ENCODE data around the gene SH3RF2.

Gene SH3RF2

DNA sequence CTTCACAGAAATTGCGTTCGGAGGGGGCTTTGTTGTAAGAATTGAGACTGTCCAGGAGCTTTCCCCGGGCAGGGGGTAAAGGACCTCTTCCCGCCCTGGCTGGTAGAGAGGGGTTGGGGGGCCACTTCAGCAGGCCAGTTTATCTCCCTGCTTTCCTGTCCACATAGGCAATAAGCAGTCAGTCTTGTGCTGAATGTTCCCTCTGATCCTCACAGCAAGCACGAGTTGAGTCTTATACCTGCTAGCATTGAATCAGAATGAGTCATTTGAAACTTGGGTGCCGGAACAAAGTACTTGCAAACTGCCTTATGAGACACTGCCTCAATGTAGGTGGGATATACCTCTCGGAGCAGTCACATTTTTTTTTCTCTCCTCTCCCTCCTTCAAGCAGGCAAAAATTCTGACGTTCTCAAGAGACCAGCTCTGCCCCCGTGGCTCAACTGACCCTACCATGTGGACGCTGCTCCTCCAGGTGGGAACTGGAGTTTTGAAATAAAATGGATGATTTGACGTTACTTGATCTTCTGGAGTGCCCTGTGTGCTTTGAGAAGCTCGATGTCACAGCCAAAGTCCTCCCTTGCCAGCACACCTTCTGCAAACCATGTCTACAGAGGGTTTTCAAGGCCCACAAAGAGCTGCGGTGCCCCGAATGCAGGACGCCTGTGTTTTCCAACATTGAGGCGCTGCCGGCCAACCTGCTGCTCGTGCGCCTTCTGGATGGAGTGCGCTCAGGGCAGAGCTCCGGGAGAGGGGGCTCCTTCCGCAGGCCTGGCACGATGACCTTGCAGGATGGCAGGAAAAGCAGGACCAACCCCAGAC is 1.3 kb downstream of the SH3RF2 start:
- Histone ChIP-seq H3K27ac (ENCODE audit: insufficient read depth, low read length, poor library complexity, severe bottlenecking) (no peak overlapping the region), H3K4me3 (ENCODE audit: insufficient read depth, low read depth, low read length, poor library complexity, severe bottlenecking) (no peak overlapping the region), H3K9me3 (ENCODE audit: control insufficient read depth, low read length) (no peaks in the 10 kb centered on the region), H3K27me3 (replicated peaks; ENCODE audit: control insufficient read depth, insufficient read depth, low read length, poor library complexity, severe bottlenecking) (peaks cover 3% of the 10 kb centered on the region), H3K4me1 (ENCODE audit: control insufficient read depth, insufficient read depth, low read length, poor library complexity, severe bottlenecking) (no peaks in the 10 kb centered on the region), H3K36me3 (ENCODE audit: control insufficient read depth, insufficient read depth, low read length) (no peaks in the 10 kb centered on the region)
- no peak for DNase-seq

- H3K27me3 ChIP-seq (replicated peaks; ENCODE audit: control insufficient read depth, insufficient read depth, low read length, poor library complexity, severe bottlenecking): peaks cover 3% of the 10 kb centered on the region
- H3K36me3 ChIP-seq (ENCODE audit: control insufficient read depth, insufficient read depth, low read length): no peaks in the 10 kb centered on the region
- DNase-seq: no peak
- H3K4me3 ChIP-seq (ENCODE audit: insufficient read depth, low read depth, low read length, poor library complexity, severe bottlenecking): no peak overlapping the region
- no peak overlapping the region for H3K27ac ChIP-seq (ENCODE audit: insufficient read depth, low read length, poor library complexity, severe bottlenecking)
- H3K9me3 ChIP-seq (ENCODE audit: control insufficient read depth, low read length): no peaks in the 10 kb centered on the region
- no peaks in the 10 kb centered on the region for H3K4me1 ChIP-seq (ENCODE audit: control insufficient read depth, insufficient read depth, low read length, poor library complexity, severe bottlenecking)
Measured at GRCh38 chr5:145938776-145939539, 2.6 kb downstream of the SH3RF2 start.

DNA sequence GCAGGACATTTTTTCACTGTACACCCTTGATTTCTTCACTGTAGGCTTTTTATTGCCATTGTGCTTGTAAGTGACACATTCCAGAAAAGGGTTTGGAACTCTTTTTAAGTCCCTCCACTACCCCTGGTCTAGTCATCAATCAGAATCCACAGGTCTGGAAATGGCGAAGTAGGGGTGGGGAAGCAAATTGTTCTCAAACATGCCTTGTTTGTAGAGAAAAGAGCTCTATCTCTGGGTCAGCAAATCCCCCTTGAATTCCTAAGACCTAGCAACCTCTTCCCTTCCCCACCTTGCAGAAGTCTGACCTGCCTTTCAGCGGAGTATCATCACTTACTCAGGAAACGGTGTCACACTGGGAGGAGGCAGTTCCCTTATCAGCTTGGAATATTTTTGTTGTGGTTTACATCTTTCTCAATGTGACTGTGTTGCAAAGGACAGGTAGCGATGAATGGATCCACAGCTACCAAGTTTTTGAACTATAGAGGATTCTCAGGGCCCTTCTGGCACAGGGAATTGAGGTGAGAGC is 3.2 kb downstream of the SH3RF2 start:
- Histone ChIP-seq H3K36me3 (ENCODE audit: control insufficient read depth, insufficient read depth, low read length) (no peaks in the 10 kb centered on the region), H3K27me3 (replicated peaks; ENCODE audit: control insufficient read depth, insufficient read depth, low read length, poor library complexity, severe bottlenecking) (peaks cover 3% of the 10 kb centered on the region), H3K4me3 (ENCODE audit: insufficient read depth, low read depth, low read length, poor library complexity, severe bottlenecking) (no peak overlapping the region), H3K9me3 (ENCODE audit: control insufficient read depth, low read length) (no peaks in the 10 kb centered on the region), H3K27ac (ENCODE audit: insufficient read depth, low read length, poor library complexity, severe bottlenecking) (no peak overlapping the region), H3K4me1 (ENCODE audit: control insufficient read depth, insufficient read depth, low read length, poor library complexity, severe bottlenecking) (no peaks in the 10 kb centered on the region)
- DNase-seq: no peak

- Histone ChIP-seq H3K27me3 (replicated peaks; ENCODE audit: control insufficient read depth, insufficient read depth, low read length, poor library complexity, severe bottlenecking) (peaks cover 3% of the 10 kb centered on the region), H3K4me1 (ENCODE audit: control insufficient read depth, insufficient read depth, low read length, poor library complexity, severe bottlenecking) (no peaks in the 10 kb centered on the region), H3K9me3 (ENCODE audit: control insufficient read depth, low read length) (no peaks in the 10 kb centered on the region), H3K27ac (ENCODE audit: insufficient read depth, low read length, poor library complexity, severe bottlenecking) (no peak overlapping the region), H3K4me3 (ENCODE audit: insufficient read depth, low read depth, low read length, poor library complexity, severe bottlenecking) (no peak overlapping the region), H3K36me3 (ENCODE audit: control insufficient read depth, insufficient read depth, low read length) (no peaks in the 10 kb centered on the region)
- no peak for DNase-seq
Measured at GRCh38 chr5:145941096-145941447, 4.7 kb downstream of the SH3RF2 start.

- Histone ChIP-seq H3K27ac (ENCODE audit: insufficient read depth, low read length, poor library complexity, severe bottlenecking) (no peak overlapping the region), H3K27me3 (replicated peaks; ENCODE audit: control insufficient read depth, insufficient read depth, low read length, poor library complexity, severe bottlenecking) (peaks cover 3% of the 10 kb centered on the region), H3K36me3 (ENCODE audit: control insufficient read depth, insufficient read depth, low read length) (no peaks in the 10 kb centered on the region), H3K9me3 (ENCODE audit: control insufficient read depth, low read length) (no peaks in the 10 kb centered on the region), H3K4me1 (ENCODE audit: control insufficient read depth, insufficient read depth, low read length, poor library complexity, severe bottlenecking) (no peaks in the 10 kb centered on the region), H3K4me3 (ENCODE audit: insufficient read depth, low read depth, low read length, poor library complexity, severe bottlenecking) (no peak overlapping the region)
- DNase-seq: no peak
Measured at GRCh38 chr5:145941448-145942130, 5.2 kb downstream of the SH3RF2 start.

DNA sequence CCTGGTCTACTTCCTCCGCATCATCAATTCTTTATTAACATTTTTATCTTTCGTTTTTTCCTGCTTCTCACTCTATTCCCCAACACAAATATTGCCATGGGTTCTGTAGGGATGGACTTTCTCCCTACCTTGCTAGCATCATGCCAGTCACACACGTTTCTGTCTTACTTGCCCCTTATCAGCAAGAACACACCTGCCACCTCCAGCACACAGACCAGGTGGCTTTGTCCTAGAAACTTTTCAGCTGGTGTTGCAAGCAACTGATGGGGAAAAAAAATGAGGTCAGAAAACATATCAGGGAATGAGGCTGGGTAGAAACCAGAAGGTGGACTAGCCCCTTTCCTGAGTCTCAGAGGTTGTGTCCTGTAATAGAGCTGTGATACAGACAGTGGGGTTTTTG is 5.8 kb downstream of the SH3RF2 start:
- no peak overlapping the region for H3K27ac ChIP-seq (ENCODE audit: insufficient read depth, low read length, poor library complexity, severe bottlenecking)
- no peak for DNase-seq
- H3K9me3 ChIP-seq (ENCODE audit: control insufficient read depth, low read length): no peaks in the 10 kb centered on the region
- H3K4me1 ChIP-seq (ENCODE audit: control insufficient read depth, insufficient read depth, low read length, poor library complexity, severe bottlenecking): no peaks in the 10 kb centered on the region
- no peak overlapping the region for H3K4me3 ChIP-seq (ENCODE audit: insufficient read depth, low read depth, low read length, poor library complexity, severe bottlenecking)
- peaks cover 3% of the 10 kb centered on the region for H3K27me3 ChIP-seq (replicated peaks; ENCODE audit: control insufficient read depth, insufficient read depth, low read length, poor library complexity, severe bottlenecking)
- no peaks in the 10 kb centered on the region for H3K36me3 ChIP-seq (ENCODE audit: control insufficient read depth, insufficient read depth, low read length)

DNA sequence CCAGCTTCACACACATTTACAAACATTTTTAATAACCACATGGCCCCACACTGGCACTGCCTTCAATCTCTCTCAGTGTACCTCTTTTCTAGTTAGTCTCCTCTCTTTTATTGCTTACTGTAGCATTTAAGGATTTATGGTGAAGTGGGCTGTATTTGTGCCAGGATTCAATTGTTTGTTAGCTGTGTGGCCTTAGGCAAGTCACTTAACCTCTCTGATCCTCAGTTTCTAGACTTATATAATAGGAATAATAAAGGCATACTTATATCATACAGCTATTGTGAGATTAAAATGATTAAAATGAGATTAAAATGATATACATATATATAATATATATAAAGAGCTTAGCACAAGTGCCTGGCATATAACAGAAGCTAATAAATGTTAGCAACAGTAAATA is 6.4 kb downstream of the SH3RF2 start:
- H3K4me1 ChIP-seq (ENCODE audit: control insufficient read depth, insufficient read depth, low read length, poor library complexity, severe bottlenecking): no peaks in the 10 kb centered on the region

DNA sequence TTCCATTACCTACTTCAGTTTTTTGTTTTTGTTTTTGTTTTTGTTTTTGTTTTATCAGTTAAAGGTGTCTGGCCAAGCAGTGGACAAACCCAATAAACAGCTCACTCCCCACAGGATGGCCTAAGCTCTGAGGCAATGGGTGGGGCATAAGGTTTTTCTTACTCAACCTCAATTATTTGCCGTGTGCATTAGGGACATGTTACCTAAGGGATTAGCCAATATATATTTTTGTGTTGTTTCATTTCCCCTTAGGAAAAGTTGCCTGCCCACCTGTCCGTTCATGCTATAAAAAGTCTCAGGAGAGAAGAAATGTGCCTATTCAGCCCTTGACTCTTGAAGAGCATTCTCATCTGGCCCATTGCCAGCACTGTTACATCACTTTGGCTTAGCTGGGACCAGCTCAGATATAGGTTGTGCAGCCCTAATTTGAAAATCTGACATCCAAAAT is 7.3 kb downstream of the SH3RF2 start:
- no peak for DNase-seq
- no peaks in the 10 kb centered on the region for H3K4me1 ChIP-seq (ENCODE audit: control insufficient read depth, insufficient read depth, low read length, poor library complexity, severe bottlenecking)
- H3K27me3 ChIP-seq (replicated peaks; ENCODE audit: control insufficient read depth, insufficient read depth, low read length, poor library complexity, severe bottlenecking): no peaks in the 10 kb centered on the region
- H3K4me3 ChIP-seq (ENCODE audit: insufficient read depth, low read depth, low read length, poor library complexity, severe bottlenecking): no peak overlapping the region
- H3K27ac ChIP-seq (ENCODE audit: insufficient read depth, low read length, poor library complexity, severe bottlenecking): no peak overlapping the region
- no peaks in the 10 kb centered on the region for H3K36me3 ChIP-seq (ENCODE audit: control insufficient read depth, insufficient read depth, low read length)
- H3K9me3 ChIP-seq (ENCODE audit: control insufficient read depth, low read length): no peaks in the 10 kb centered on the region

More for the DNA sequence above, 6.4 kb downstream of the SH3RF2 start:
- peaks cover 2% of the 10 kb centered on the region for H3K27me3 ChIP-seq (replicated peaks; ENCODE audit: control insufficient read depth, insufficient read depth, low read length, poor library complexity, severe bottlenecking)
- no peak overlapping the region for H3K27ac ChIP-seq (ENCODE audit: insufficient read depth, low read length, poor library complexity, severe bottlenecking)
- DNase-seq: no peak
- no peaks in the 10 kb centered on the region for H3K9me3 ChIP-seq (ENCODE audit: control insufficient read depth, low read length)
- H3K4me3 ChIP-seq (ENCODE audit: insufficient read depth, low read depth, low read length, poor library complexity, severe bottlenecking): no peak overlapping the region
- H3K36me3 ChIP-seq (ENCODE audit: control insufficient read depth, insufficient read depth, low read length): no peaks in the 10 kb centered on the region

- Histone ChIP-seq H3K4me3 (ENCODE audit: insufficient read depth, low read depth, low read length, poor library complexity, severe bottlenecking) (no peak overlapping the region), H3K4me1 (ENCODE audit: control insufficient read depth, insufficient read depth, low read length, poor library complexity, severe bottlenecking) (no peaks in the 10 kb centered on the region), H3K27me3 (replicated peaks; ENCODE audit: control insufficient read depth, insufficient read depth, low read length, poor library complexity, severe bottlenecking) (no peaks in the 10 kb centered on the region), H3K27ac (ENCODE audit: insufficient read depth, low read length, poor library complexity, severe bottlenecking) (no peak overlapping the region), H3K36me3 (ENCODE audit: control insufficient read depth, insufficient read depth, low read length) (no peaks in the 10 kb centered on the region), H3K9me3 (ENCODE audit: control insufficient read depth, low read length) (no peaks in the 10 kb centered on the region)
- no peak for DNase-seq
Measured at GRCh38 chr5:145944328-145944727, 8.0 kb downstream of the SH3RF2 start.

Measured in effector memory CD4-positive, alpha-beta T cell (primary cell).